ENCODE results near the gene POLR2J2.
"Not testable (repeated sequence)": the region's sequence is repeated elsewhere in the genome, so short reads cannot be mapped to it uniquely, and the experiment has no call there.

Gene POLR2J2

GRCh38 chr7:102682560-102682959, 11.1 kb upstream of the POLR2J2 start:
- not testable (repeated sequence) for H3K27ac ChIP-seq (ENCODE audit: low read length); H3K4me3 ChIP-seq (ENCODE audit: low read depth in 1 of 2, low read length in 2 of 2)

GRCh38 chr7:102680780-102681179, 9.3 kb upstream of the POLR2J2 start:
- H3K9ac ChIP-seq (ENCODE audit: low read depth, low read length), result not testable (repeated sequence)

More at GRCh38 chr7:102682560-102682959, 11.1 kb upstream of the POLR2J2 start:
- not testable (repeated sequence) for H3K4me2 ChIP-seq (ENCODE audit: insufficient read depth, low read length); DNase-seq; H3K9me3 ChIP-seq (ENCODE audit: insufficient read depth, low read length, severe bottlenecking); H3K4me1 ChIP-seq (ENCODE audit: insufficient read depth, low read length); H3K27me3 ChIP-seq (ENCODE audit: insufficient read depth, low read length, poor library complexity); H3K79me2 ChIP-seq (ENCODE audit: insufficient read depth, low read length); H2AFZ ChIP-seq (ENCODE audit: low read depth, low read length); ATAC-seq (ENCODE audit: insufficient read depth, low read depth); H3K9ac ChIP-seq (ENCODE audit: low read depth, low read length); H3K36me3 ChIP-seq (ENCODE audit: insufficient read depth, low read length); H4K20me1 ChIP-seq (ENCODE audit: insufficient read depth, low read length)

GRCh38 chr7:102675545-102675944, 4.1 kb upstream of the POLR2J2 start:
- DNase-seq, result not testable (repeated sequence)

More at GRCh38 chr7:102680780-102681179, 9.3 kb upstream of the POLR2J2 start:
- H3K36me3 ChIP-seq (ENCODE audit: insufficient read depth, low read length); H3K4me2 ChIP-seq (ENCODE audit: insufficient read depth, low read length); H3K4me3 ChIP-seq (ENCODE audit: low read depth in 1 of 2, low read length in 2 of 2); ATAC-seq (ENCODE audit: insufficient read depth, low read depth); H3K79me2 ChIP-seq (ENCODE audit: insufficient read depth, low read length); H3K9me3 ChIP-seq (ENCODE audit: insufficient read depth, low read length, severe bottlenecking); H3K27ac ChIP-seq (ENCODE audit: low read length); DNase-seq; H2AFZ ChIP-seq (ENCODE audit: low read depth, low read length); H4K20me1 ChIP-seq (ENCODE audit: insufficient read depth, low read length); H3K27me3 ChIP-seq (ENCODE audit: insufficient read depth, low read length, poor library complexity); H3K4me1 ChIP-seq (ENCODE audit: insufficient read depth, low read length): not testable (repeated sequence)

GRCh38 chr7:102673447-102674067, 2.1 kb upstream of the POLR2J2 start:
- H3K9ac ChIP-seq (ENCODE audit: low read depth, low read length); H3K4me3 ChIP-seq (ENCODE audit: low read depth in 1 of 2, low read length in 2 of 2); H4K20me1 ChIP-seq (ENCODE audit: insufficient read depth, low read length); H3K79me2 ChIP-seq (ENCODE audit: insufficient read depth, low read length); H3K36me3 ChIP-seq (ENCODE audit: insufficient read depth, low read length); H2AFZ ChIP-seq (ENCODE audit: low read depth, low read length); H3K4me1 ChIP-seq (ENCODE audit: insufficient read depth, low read length); ATAC-seq (ENCODE audit: insufficient read depth, low read depth); H3K4me2 ChIP-seq (ENCODE audit: insufficient read depth, low read length); H3K27ac ChIP-seq (ENCODE audit: low read length); H3K9me3 ChIP-seq (ENCODE audit: insufficient read depth, low read length, severe bottlenecking); DNase-seq; H3K27me3 ChIP-seq (ENCODE audit: insufficient read depth, low read length, poor library complexity): not testable (repeated sequence)

More at GRCh38 chr7:102675545-102675944, 4.1 kb upstream of the POLR2J2 start:
- not testable (repeated sequence) for H3K4me2 ChIP-seq (ENCODE audit: insufficient read depth, low read length); H2AFZ ChIP-seq (ENCODE audit: low read depth, low read length); H3K27me3 ChIP-seq (ENCODE audit: insufficient read depth, low read length, poor library complexity); H3K79me2 ChIP-seq (ENCODE audit: insufficient read depth, low read length); H3K4me1 ChIP-seq (ENCODE audit: insufficient read depth, low read length); H3K27ac ChIP-seq (ENCODE audit: low read length); H3K36me3 ChIP-seq (ENCODE audit: insufficient read depth, low read length); H3K4me3 ChIP-seq (ENCODE audit: low read depth in 1 of 2, low read length in 2 of 2); H4K20me1 ChIP-seq (ENCODE audit: insufficient read depth, low read length); H3K9me3 ChIP-seq (ENCODE audit: insufficient read depth, low read length, severe bottlenecking); ATAC-seq (ENCODE audit: insufficient read depth, low read depth); H3K9ac ChIP-seq (ENCODE audit: low read depth, low read length)

GRCh38 chr7:102671956-102672307, 469 bp upstream of the POLR2J2 start:
- H3K27me3 ChIP-seq (ENCODE audit: insufficient read depth, low read length, poor library complexity); H3K27ac ChIP-seq (ENCODE audit: low read length); H3K4me2 ChIP-seq (ENCODE audit: insufficient read depth, low read length); H4K20me1 ChIP-seq (ENCODE audit: insufficient read depth, low read length); H3K36me3 ChIP-seq (ENCODE audit: insufficient read depth, low read length); H3K9ac ChIP-seq (ENCODE audit: low read depth, low read length); H3K9me3 ChIP-seq (ENCODE audit: insufficient read depth, low read length, severe bottlenecking); H2AFZ ChIP-seq (ENCODE audit: low read depth, low read length); H3K4me1 ChIP-seq (ENCODE audit: insufficient read depth, low read length); H3K79me2 ChIP-seq (ENCODE audit: insufficient read depth, low read length); H3K4me3 ChIP-seq (ENCODE audit: low read depth in 1 of 2, low read length in 2 of 2); DNase-seq: not testable (repeated sequence)
- peak; percentile 57 for ATAC-seq (ENCODE audit: insufficient read depth, low read depth)

GRCh38 chr7:102667523-102667922, 3.9 kb downstream of the POLR2J2 start:
- ATAC-seq (ENCODE audit: insufficient read depth, low read depth); H4K20me1 ChIP-seq (ENCODE audit: insufficient read depth, low read length); H3K4me3 ChIP-seq (ENCODE audit: low read depth in 1 of 2, low read length in 2 of 2); H3K9me3 ChIP-seq (ENCODE audit: insufficient read depth, low read length, severe bottlenecking); H2AFZ ChIP-seq (ENCODE audit: low read depth, low read length); DNase-seq; H3K4me1 ChIP-seq (ENCODE audit: insufficient read depth, low read length); H3K4me2 ChIP-seq (ENCODE audit: insufficient read depth, low read length); H3K79me2 ChIP-seq (ENCODE audit: insufficient read depth, low read length); H3K36me3 ChIP-seq (ENCODE audit: insufficient read depth, low read length); H3K9ac ChIP-seq (ENCODE audit: low read depth, low read length); H3K27me3 ChIP-seq (ENCODE audit: insufficient read depth, low read length, poor library complexity); H3K27ac ChIP-seq (ENCODE audit: low read length): not testable (repeated sequence)

- not testable (repeated sequence) for H3K27me3 ChIP-seq (ENCODE audit: insufficient read depth, low read length, poor library complexity); H3K9me3 ChIP-seq (ENCODE audit: insufficient read depth, low read length, severe bottlenecking); H3K27ac ChIP-seq (ENCODE audit: low read length); H3K9ac ChIP-seq (ENCODE audit: low read depth, low read length); H3K4me2 ChIP-seq (ENCODE audit: insufficient read depth, low read length); ATAC-seq (ENCODE audit: insufficient read depth, low read depth); H3K36me3 ChIP-seq (ENCODE audit: insufficient read depth, low read length); H3K79me2 ChIP-seq (ENCODE audit: insufficient read depth, low read length); H2AFZ ChIP-seq (ENCODE audit: low read depth, low read length); H3K4me1 ChIP-seq (ENCODE audit: insufficient read depth, low read length); DNase-seq; H3K4me3 ChIP-seq (ENCODE audit: low read depth in 1 of 2, low read length in 2 of 2); H4K20me1 ChIP-seq (ENCODE audit: insufficient read depth, low read length)
These were observed 4.6 kb downstream of the POLR2J2 start for GRCh38 chr7:102666850-102667249.

- H3K4me3 ChIP-seq (ENCODE audit: low read depth in 1 of 2, low read length in 2 of 2); H3K4me2 ChIP-seq (ENCODE audit: insufficient read depth, low read length); H3K9ac ChIP-seq (ENCODE audit: low read depth, low read length); H2AFZ ChIP-seq (ENCODE audit: low read depth, low read length); H3K9me3 ChIP-seq (ENCODE audit: insufficient read depth, low read length, severe bottlenecking); H3K27me3 ChIP-seq (ENCODE audit: insufficient read depth, low read length, poor library complexity); H3K4me1 ChIP-seq (ENCODE audit: insufficient read depth, low read length); H4K20me1 ChIP-seq (ENCODE audit: insufficient read depth, low read length); H3K27ac ChIP-seq (ENCODE audit: low read length); ATAC-seq (ENCODE audit: insufficient read depth, low read depth); H3K36me3 ChIP-seq (ENCODE audit: insufficient read depth, low read length); H3K79me2 ChIP-seq (ENCODE audit: insufficient read depth, low read length); DNase-seq: not testable (repeated sequence)
These were observed 6.7 kb downstream of the POLR2J2 start for GRCh38 chr7:102664765-102665164.
